HCT116 (cell line): ENCODE data around the gene TGM4.

Experiments used
- CBX3 ChIP-seq: IDR thresholded peaks from 2 replicates; pipeline ENCODE4 v1.6.1; 2012; ENCODE audit warnings: low read depth
- CTCF ChIP-seq, 3 experiments: fragments of 200-600 bp in 1 of 3; sonication (generic) in 1 of 3; IDR thresholded peaks in 2 of 3; conservative IDR thresholded peaks in 1 of 3; 2 replicates each; pipeline ENCODE4 v1.5.1; 2012 to 2017; ENCODE audit warnings: low read depth in 2 of 3, low read length in 2 of 3, antibody characterized with exemption in 1 of 3, borderline replicate concordance in 1 of 3, control low read depth in 1 of 3, mild to moderate bottlenecking in 1 of 3, mixed read lengths in 1 of 3, mixed run types in 1 of 3, moderate library complexity in 1 of 3; ENCODE audit not compliant: insufficient read depth in 1 of 3
- EZH2 ChIP-seq: fragments of 200-600 bp; sonication (generic); IDR thresholded peaks from 2 replicates; pipeline ENCODE4 v1.6.1; 2017; ENCODE audit warnings: antibody characterized with exemption, mixed run types
- POLR2A ChIP-seq: IDR thresholded peaks from 2 replicates; pipeline ENCODE4 v1.7.0; 2011; ENCODE audit warnings: borderline replicate concordance; ENCODE audit not compliant: insufficient read depth, insufficient read length; ENCODE audit errors: extremely low read depth
- POLR2AphosphoS5 ChIP-seq: IDR thresholded peaks from 2 replicates; pipeline ENCODE4 v1.6.1; 2011; ENCODE audit warnings: mild to moderate bottlenecking, low read depth, low read length, moderate library complexity
- RAD21 ChIP-seq: IDR thresholded peaks from 2 replicates; pipeline ENCODE4 v1.6.1; 2012; ENCODE audit warnings: low read depth, mild to moderate bottlenecking
- REST ChIP-seq: IDR thresholded peaks from 2 replicates; pipeline ENCODE4 v1.6.1; 2012; ENCODE audit warnings: low read depth
- SIN3A ChIP-seq: IDR thresholded peaks from 2 replicates; pipeline ENCODE4 v1.6.1; 2012; ENCODE audit warnings: low read depth
- SP1 ChIP-seq: IDR thresholded peaks from 2 replicates; pipeline ENCODE4 v1.6.1; 2012; ENCODE audit warnings: low read depth
- SRF ChIP-seq: IDR thresholded peaks from 2 replicates; pipeline ENCODE4 v1.6.1; 2012; ENCODE audit warnings: low read depth
- ZBTB33 ChIP-seq: IDR thresholded peaks from 2 replicates; pipeline ENCODE4 v1.6.1; 2011; ENCODE audit warnings: mild to moderate bottlenecking, low read length, moderate library complexity; ENCODE audit not compliant: insufficient replicate concordance; ENCODE audit errors: extremely low read depth
- ZNF274 ChIP-seq: fragments of 200-500 bp; sonication (Bioruptor generic); IDR thresholded peaks from 2 replicates; pipeline ENCODE4 v1.6.1; 2014; ENCODE audit warnings: mild to moderate bottlenecking, low read depth, low read length, inconsistent platforms
- TF ChIP-seq, protein P1 (sequence below): IDR thresholded peaks from 2 replicates; pipeline ENCODE4 v1.6.1; 2012
- TF ChIP-seq, protein P2 (sequence below): IDR thresholded peaks from 2 replicates; pipeline ENCODE4 v1.6.1; 2012

GRCh38 chr3:44877333-44877732 lies 2.9 kb downstream of the TGM4 start:
- no peak for TF ChIP-seq SIN3A
- TF ChIP-seq, protein P1, sequence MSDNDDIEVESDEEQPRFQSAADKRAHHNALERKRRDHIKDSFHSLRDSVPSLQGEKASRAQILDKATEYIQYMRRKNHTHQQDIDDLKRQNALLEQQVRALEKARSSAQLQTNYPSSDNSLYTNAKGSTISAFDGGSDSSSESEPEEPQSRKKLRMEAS, result no peak
- TF ChIP-seq RAD21, result no peak
- TF ChIP-seq CTCF (IDR thresholded peaks at IDR 0.05 in 2 of 3, conservative IDR thresholded peaks at IDR 0.05 in 1 of 3; ENCODE audit: borderline replicate concordance in 1 of 3, insufficient read depth in 1 of 3, low read depth in 2 of 3, low read length in 2 of 3), result no peak
- TF ChIP-seq SRF, result no peak
- TF ChIP-seq, protein P2, sequence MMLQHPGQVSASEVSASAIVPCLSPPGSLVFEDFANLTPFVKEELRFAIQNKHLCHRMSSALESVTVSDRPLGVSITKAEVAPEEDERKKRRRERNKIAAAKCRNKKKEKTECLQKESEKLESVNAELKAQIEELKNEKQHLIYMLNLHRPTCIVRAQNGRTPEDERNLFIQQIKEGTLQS, result no peak
- TF ChIP-seq ZBTB33, result no peak
- TF ChIP-seq SP1, result no peak
- no peak for TF ChIP-seq EZH2
- no peak for TF ChIP-seq REST
- TF ChIP-seq POLR2AphosphoS5, result no peak
- no peak for TF ChIP-seq ZNF274
- TF ChIP-seq POLR2A, result no peak
- TF ChIP-seq CBX3, result no peak
